SK-N-SH treated with all-trans-retinoic acid at 6 μM for 48 hours (cell line): ENCODE measurements around the gene BICC1.

ENCODE experiments used
- ARNTL ChIP-seq: fragments of 450-650 bp; formaldehyde crosslinking; IDR thresholded peaks from 2 replicates; pipeline ENCODE4 v1.5.0; 2020; ENCODE audit warnings: low read depth, mild to moderate bottlenecking, moderate library complexity, borderline replicate concordance
- BACH2 ChIP-seq: fragments of 250-450 bp; sonication (Bioruptor Pico); IDR thresholded peaks from 2 replicates; pipeline ENCODE4 v1.9.0; 2021; ENCODE audit warnings: mild to moderate bottlenecking, borderline replicate concordance
- PPARA ChIP-seq: fragments of 250-450 bp; sonication (Bioruptor Pico); IDR thresholded peaks from 2 replicates; pipeline ENCODE4 v1.5.0; 2020; ENCODE audit warnings: mild to moderate bottlenecking, borderline replicate concordance
- TCF4 ChIP-seq: fragments of 250-450 bp; sonication (Bioruptor Pico); IDR thresholded peaks from 2 replicates; pipeline ENCODE4 v1.8.0; 2021; ENCODE audit warnings: mild to moderate bottlenecking, moderate library complexity, borderline replicate concordance
- TOX ChIP-seq: fragments of 250-450 bp; sonication (Bioruptor Pico); IDR thresholded peaks from 2 replicates; pipeline ENCODE4 v1.8.0; 2021; ENCODE audit warnings: mild to moderate bottlenecking, moderate library complexity, borderline replicate concordance
- ZC3H10 ChIP-seq: fragments of 250-450 bp; sonication (Bioruptor Pico); IDR thresholded peaks from 2 replicates; pipeline ENCODE4 v1.5.1; 2021; ENCODE audit warnings: mild to moderate bottlenecking, moderate library complexity
- ZFP3 ChIP-seq: fragments of 250-450 bp; sonication (Bioruptor Pico); IDR thresholded peaks from 2 replicates; pipeline ENCODE4 v1.5.0; 2020; ENCODE audit warnings: mild to moderate bottlenecking, moderate library complexity
- ZFP30 ChIP-seq: fragments of 450-650 bp; formaldehyde crosslinking; IDR thresholded peaks from 2 replicates; pipeline ENCODE4 v1.5.0; 2022; ENCODE audit warnings: mild to moderate bottlenecking, moderate library complexity
- ZNF70 ChIP-seq: fragments of 450-650 bp; formaldehyde crosslinking; IDR thresholded peaks from 2 replicates; pipeline ENCODE4 v1.5.0; 2020; ENCODE audit warnings: mild to moderate bottlenecking, moderate library complexity
- ZNF8 ChIP-seq: fragments of 450-650 bp; formaldehyde crosslinking; IDR thresholded peaks from 2 replicates; pipeline ENCODE4 v1.5.0; 2020; ENCODE audit warnings: mild to moderate bottlenecking, moderate library complexity
- TF ChIP-seq, protein P1 (sequence below): fragments of 250-450 bp; sonication (Bioruptor Pico); IDR thresholded peaks from 2 replicates; pipeline ENCODE4 v1.8.0; 2021; ENCODE audit warnings: low read depth, mild to moderate bottlenecking, moderate library complexity, borderline replicate concordance
- TF ChIP-seq, protein P2 (sequence below): fragments of 250-450 bp; sonication (Bioruptor Pico); IDR thresholded peaks from 2 replicates; pipeline ENCODE4 v1.8.0; 2020; ENCODE audit warnings: mild to moderate bottlenecking, moderate library complexity, borderline replicate concordance
- TF ChIP-seq, protein P3 (sequence below): fragments of 250-450 bp; sonication (Bioruptor Pico); IDR thresholded peaks from 2 replicates; pipeline ENCODE4 v1.5.1; 2021; ENCODE audit warnings: mild to moderate bottlenecking, moderate library complexity
- TF ChIP-seq, protein P4 (sequence below): fragments of 250-450 bp; sonication (Bioruptor Pico); IDR thresholded peaks from 2 replicates; pipeline ENCODE4 v1.5.0; 2020; ENCODE audit warnings: mild to moderate bottlenecking, moderate library complexity

DNA sequence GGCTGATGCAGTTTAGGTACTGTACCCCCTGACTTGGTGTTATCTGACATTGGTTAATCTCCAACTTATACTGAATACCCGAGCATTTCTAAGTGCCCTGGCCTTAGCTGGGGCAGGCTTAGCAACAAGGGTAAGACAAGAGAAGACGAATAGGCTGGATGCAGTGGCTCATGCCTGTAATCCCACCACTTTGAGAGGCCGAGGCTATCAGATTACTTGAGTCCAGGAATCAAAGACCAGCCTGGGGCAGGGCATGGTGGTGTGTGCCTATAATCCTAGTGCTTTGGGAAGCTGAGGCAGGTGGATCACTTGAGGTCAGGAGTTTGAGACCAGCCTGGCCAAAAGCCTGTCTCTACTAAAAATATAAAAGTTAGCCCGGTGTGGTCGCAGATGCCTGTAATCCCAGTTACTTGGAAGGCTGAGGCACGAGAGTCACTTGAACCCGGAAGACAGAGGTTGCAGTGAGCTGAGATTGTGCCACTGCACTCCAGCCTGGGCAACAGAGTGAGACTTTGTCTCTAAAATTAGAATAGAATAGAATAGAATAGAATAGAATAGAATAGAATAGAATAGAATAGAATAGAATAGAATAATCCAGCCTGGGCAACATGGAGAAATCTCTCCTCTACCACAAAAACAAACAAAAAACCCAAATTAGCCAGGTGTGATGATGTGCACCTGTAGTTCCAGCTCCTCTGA, 108.9 kb downstream of the BICC1 start:
- TF ChIP-seq TCF4 (CRISPR knock-in tag) (no peak), ZC3H10 (CRISPR knock-in tag) (no peak), PPARA (CRISPR knock-in tag) (no peak), ZNF70 (CRISPR knock-in tag) (no peak), ZFP3 (CRISPR knock-in tag) (no peak), ZFP30 (no peak), ZNF8 (CRISPR knock-in tag) (no peak), BACH2 (CRISPR knock-in tag) (no peak), ARNTL (CRISPR knock-in tag) (no peak), TOX (no peak)
- TF ChIP-seq, protein P1, sequence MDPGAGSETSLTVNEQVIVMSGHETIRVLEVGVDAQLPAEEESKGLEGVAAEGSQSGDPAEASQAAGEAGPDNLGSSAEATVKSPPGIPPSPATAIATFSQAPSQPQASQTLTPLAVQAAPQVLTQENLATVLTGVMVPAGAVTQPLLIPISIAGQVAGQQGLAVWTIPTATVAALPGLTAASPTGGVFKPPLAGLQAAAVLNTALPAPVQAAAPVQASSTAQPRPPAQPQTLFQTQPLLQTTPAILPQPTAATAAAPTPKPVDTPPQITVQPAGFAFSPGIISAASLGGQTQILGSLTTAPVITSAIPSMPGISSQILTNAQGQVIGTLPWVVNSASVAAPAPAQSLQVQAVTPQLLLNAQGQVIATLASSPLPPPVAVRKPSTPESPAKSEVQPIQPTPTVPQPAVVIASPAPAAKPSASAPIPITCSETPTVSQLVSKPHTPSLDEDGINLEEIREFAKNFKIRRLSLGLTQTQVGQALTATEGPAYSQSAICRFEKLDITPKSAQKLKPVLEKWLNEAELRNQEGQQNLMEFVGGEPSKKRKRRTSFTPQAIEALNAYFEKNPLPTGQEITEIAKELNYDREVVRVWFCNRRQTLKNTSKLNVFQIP (CRISPR knock-in tag), result no peak
- TF ChIP-seq, protein P2, sequence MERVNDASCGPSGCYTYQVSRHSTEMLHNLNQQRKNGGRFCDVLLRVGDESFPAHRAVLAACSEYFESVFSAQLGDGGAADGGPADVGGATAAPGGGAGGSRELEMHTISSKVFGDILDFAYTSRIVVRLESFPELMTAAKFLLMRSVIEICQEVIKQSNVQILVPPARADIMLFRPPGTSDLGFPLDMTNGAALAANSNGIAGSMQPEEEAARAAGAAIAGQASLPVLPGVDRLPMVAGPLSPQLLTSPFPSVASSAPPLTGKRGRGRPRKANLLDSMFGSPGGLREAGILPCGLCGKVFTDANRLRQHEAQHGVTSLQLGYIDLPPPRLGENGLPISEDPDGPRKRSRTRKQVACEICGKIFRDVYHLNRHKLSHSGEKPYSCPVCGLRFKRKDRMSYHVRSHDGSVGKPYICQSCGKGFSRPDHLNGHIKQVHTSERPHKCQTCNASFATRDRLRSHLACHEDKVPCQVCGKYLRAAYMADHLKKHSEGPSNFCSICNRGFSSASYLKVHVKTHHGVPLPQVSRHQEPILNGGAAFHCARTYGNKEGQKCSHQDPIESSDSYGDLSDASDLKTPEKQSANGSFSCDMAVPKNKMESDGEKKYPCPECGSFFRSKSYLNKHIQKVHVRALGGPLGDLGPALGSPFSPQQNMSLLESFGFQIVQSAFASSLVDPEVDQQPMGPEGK (CRISPR knock-in tag), result no peak
- TF ChIP-seq, protein P3, sequence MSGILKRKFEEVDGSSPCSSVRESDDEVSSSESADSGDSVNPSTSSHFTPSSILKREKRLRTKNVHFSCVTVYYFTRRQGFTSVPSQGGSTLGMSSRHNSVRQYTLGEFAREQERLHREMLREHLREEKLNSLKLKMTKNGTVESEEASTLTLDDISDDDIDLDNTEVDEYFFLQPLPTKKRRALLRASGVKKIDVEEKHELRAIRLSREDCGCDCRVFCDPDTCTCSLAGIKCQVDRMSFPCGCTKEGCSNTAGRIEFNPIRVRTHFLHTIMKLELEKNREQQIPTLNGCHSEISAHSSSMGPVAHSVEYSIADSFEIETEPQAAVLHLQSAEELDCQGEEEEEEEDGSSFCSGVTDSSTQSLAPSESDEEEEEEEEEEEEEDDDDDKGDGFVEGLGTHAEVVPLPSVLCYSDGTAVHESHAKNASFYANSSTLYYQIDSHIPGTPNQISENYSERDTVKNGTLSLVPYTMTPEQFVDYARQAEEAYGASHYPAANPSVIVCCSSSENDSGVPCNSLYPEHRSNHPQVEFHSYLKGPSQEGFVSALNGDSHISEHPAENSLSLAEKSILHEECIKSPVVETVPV (CRISPR knock-in tag), result no peak
- TF ChIP-seq, protein P4, sequence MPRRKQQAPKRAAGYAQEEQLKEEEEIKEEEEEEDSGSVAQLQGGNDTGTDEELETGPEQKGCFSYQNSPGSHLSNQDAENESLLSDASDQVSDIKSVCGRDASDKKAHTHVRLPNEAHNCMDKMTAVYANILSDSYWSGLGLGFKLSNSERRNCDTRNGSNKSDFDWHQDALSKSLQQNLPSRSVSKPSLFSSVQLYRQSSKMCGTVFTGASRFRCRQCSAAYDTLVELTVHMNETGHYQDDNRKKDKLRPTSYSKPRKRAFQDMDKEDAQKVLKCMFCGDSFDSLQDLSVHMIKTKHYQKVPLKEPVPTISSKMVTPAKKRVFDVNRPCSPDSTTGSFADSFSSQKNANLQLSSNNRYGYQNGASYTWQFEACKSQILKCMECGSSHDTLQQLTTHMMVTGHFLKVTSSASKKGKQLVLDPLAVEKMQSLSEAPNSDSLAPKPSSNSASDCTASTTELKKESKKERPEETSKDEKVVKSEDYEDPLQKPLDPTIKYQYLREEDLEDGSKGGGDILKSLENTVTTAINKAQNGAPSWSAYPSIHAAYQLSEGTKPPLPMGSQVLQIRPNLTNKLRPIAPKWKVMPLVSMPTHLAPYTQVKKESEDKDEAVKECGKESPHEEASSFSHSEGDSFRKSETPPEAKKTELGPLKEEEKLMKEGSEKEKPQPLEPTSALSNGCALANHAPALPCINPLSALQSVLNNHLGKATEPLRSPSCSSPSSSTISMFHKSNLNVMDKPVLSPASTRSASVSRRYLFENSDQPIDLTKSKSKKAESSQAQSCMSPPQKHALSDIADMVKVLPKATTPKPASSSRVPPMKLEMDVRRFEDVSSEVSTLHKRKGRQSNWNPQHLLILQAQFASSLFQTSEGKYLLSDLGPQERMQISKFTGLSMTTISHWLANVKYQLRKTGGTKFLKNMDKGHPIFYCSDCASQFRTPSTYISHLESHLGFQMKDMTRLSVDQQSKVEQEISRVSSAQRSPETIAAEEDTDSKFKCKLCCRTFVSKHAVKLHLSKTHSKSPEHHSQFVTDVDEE (CRISPR knock-in tag), result no peak
